Measurements from ENCODE around the gene OSTM1.

OSTM1 gene

GRCh38 chr6:108078191-108078590, 3.6 kb upstream of the OSTM1 start:
- no peak for TF ChIP-seq CTCF (conservative IDR thresholded peaks at IDR 0.05)

GRCh38 chr6:108074057-108074358, 533 bp downstream of the OSTM1 start:
- no peak for TF ChIP-seq CTCF (conservative IDR thresholded peaks at IDR 0.05)

More at GRCh38 chr6:108078191-108078590, 3.6 kb upstream of the OSTM1 start:
- H3K27ac ChIP-seq: no peak overlapping the region

GRCh38 chr6:108071736-108072276, 2.7 kb downstream of the OSTM1 start:
- H3K27ac ChIP-seq: no peak overlapping the region
- TF ChIP-seq CTCF (conservative IDR thresholded peaks at IDR 0.05): no peak

More at GRCh38 chr6:108074057-108074358, 533 bp downstream of the OSTM1 start:
- H3K27ac ChIP-seq: peak overlapping the region; percentile 82

GRCh38 chr6:108068618-108069017, 5.9 kb downstream of the OSTM1 start:
- TF ChIP-seq CTCF (conservative IDR thresholded peaks at IDR 0.05): no peak
- H3K27ac ChIP-seq: no peak overlapping the region

GRCh38 chr6:108068182-108068581, 6.4 kb downstream of the OSTM1 start:
- H3K27ac ChIP-seq: no peak overlapping the region
- no peak for TF ChIP-seq CTCF (conservative IDR thresholded peaks at IDR 0.05)

- no peak overlapping the region for H3K27ac ChIP-seq
- no peak for TF ChIP-seq CTCF (conservative IDR thresholded peaks at IDR 0.05)
Measured at GRCh38 chr6:108052706-108053105, 21.8 kb downstream of the OSTM1 start.

GRCh38 chr6:108051481-108051880, 23.1 kb downstream of the OSTM1 start:
- H3K27ac ChIP-seq: no peak overlapping the region
- no peak for TF ChIP-seq CTCF (conservative IDR thresholded peaks at IDR 0.05)
